Kasumi-1 (cell line): Measurements from ENCODE around the gene E2F1.

Experiments used
- DNase-seq, 2 experiments: peaks; one replicate each; lab custom pipeline; 2025; lab: John Stamatoyannopoulos, UW

E2F1 gene

GRCh38 chr20:33686100-33686983 is at the start of gene E2F1:
TSS of gene E2F1 (minus strand) at chr20:33686385. CDS start at chr20:33686264, 121 bp downstream.
- DNase-seq: peak; percentile 87 to 88

- peak; percentile 14 to 44 for DNase-seq
Observed at GRCh38 chr20:33733654-33734576, 47.7 kb upstream of the E2F1 start.

- DNase-seq: peak in 1 of 2 experiments; percentile 50
Observed at GRCh38 chr20:33732166-33732970, 46.2 kb upstream of the E2F1 start.

GRCh38 chr20:33731693-33732165 is 45.5 kb upstream of the E2F1 start, which contains the start of gene ZNF341:
TSS of gene ZNF341 (plus strand) at chr20:33731996. CDS start at chr20:33732022, 26 bp downstream.
- peak; percentile 66 to 70 for DNase-seq

GRCh38 chr20:33730946-33731692 is 44.9 kb upstream of the E2F1 start:
- DNase-seq: no peak

GRCh38 chr20:33729101-33729500 is 42.9 kb upstream of the E2F1 start:
- DNase-seq: no peak

- no peak for DNase-seq
Observed at GRCh38 chr20:33728463-33728862, 42.3 kb upstream of the E2F1 start.

GRCh38 chr20:33727806-33728205 is 41.6 kb upstream of the E2F1 start:
- DNase-seq: no peak

GRCh38 chr20:33727115-33727479 is 40.9 kb upstream of the E2F1 start:
- no peak for DNase-seq

- DNase-seq: no peak
Observed at GRCh38 chr20:33725607-33726264, 39.6 kb upstream of the E2F1 start.

GRCh38 chr20:33724439-33725094 is 38.4 kb upstream of the E2F1 start:
- DNase-seq: peak; percentile 50 to 52

GRCh38 chr20:33721391-33722140 is 35.4 kb upstream of the E2F1 start:
- no peak for DNase-seq

GRCh38 chr20:33719989-33720709 is 34.0 kb upstream of the E2F1 start, which contains the start of gene PXMP4:
TSS of gene PXMP4 (minus strand) at chr20:33720310. CDS start at chr20:33720207, 103 bp downstream.
- peak; percentile 99 to 100 for DNase-seq

GRCh38 chr20:33719277-33719988 is 33.2 kb upstream of the E2F1 start:
- DNase-seq: peak in 1 of 2 experiments; percentile 17

- DNase-seq: no peak
Observed at GRCh38 chr20:33716498-33716897, 30.3 kb upstream of the E2F1 start.

GRCh38 chr20:33713865-33714367 is 27.7 kb upstream of the E2F1 start:
- no peak for DNase-seq

- no peak for DNase-seq
Observed at GRCh38 chr20:33711446-33711738, 25.2 kb upstream of the E2F1 start.
